Pons (tissue), 1 donor: ENCODE results near the gene SERPINA1.
A peak's percentile ranks its signal among the peaks of the same experiment; 100 is the strongest.
"Not testable (repeated sequence)": the region's sequence is repeated elsewhere in the genome, so short reads cannot be mapped to it uniquely, and the experiment has no call there.

Source experiments
- DNase-seq: peaks from one replicate; pipeline ENCODE4 v3.0.0-alpha.2; 2016; ENCODE audit warnings: low spot score

SERPINA1 gene

DNA sequence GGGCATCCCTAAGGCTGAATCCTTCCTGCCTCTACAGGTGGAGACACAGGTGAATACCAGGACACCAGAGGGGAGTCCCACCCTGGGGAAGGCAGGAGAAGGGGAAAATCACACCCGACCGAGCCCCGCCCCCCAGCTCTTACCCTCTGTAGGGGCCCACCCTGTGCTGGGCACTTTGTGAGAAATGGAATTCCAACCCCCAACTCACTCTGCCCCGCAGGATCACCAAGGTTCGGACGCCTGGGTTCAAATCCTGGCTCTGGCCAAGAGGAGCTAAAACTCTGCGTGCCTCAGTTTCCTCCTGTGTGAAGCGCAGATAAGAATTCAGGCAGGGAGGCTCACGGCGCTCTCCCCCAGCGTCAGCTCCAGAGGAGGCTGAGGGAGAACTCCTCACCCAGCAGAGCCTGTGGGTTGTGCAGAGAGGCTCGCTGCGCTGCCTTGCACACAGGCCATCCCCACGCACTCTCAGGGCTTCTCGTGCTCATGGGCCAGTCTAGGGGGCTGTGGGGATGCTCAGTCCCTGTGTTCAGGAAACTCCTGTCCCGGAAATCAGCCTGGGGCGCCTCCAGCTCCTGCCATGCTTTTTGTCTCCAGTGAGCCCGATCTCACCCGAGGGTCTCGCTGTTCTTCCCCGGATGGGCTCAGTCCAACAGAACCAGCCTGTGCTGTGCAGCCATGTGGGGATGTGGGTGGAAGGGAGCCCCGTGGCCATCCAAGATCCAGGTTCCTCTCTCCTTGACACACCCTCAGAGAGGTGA lies 18.5 kb downstream of the SERPINA1 start:
- not testable (repeated sequence) for DNase-seq

DNA sequence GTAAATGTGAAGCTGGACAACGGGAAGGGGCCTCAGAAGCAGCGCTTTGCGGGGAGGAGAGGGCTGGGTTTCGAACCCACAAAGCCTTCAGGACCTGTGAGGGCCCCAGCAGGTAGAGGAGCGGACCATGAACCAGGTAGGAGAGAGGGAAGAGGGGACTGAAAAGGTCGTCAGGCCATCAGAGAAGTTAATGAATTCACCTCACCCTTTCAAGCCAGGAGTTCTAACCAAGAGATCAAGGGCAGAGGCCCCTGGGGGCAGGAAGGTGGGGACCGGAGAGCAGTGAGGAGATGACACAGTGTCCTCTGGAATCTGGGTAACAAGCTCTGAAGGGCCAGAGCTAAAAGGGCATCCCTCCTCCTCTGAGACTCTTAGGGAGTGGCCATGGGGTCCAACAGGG lies 19.4 kb downstream of the SERPINA1 start:
- no peak for DNase-seq

DNA sequence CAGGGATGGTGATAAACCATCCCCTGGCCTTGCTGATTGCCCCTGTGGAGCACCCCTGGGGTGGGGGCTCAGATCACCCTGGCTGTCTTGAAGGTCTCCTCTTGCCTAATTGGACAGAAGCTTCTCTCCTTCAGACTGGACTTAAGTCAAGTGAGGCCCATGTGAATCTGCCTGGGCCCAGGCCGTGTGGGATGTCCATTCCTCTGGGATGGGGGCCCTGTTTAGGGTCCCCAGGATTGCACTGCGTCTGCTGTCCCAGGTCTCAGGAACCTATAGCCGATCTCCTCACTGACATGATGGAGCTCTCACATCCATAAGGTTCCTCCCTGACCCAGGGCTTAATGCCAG lies 20.2 kb downstream of the SERPINA1 start:
- no peak for DNase-seq

DNA sequence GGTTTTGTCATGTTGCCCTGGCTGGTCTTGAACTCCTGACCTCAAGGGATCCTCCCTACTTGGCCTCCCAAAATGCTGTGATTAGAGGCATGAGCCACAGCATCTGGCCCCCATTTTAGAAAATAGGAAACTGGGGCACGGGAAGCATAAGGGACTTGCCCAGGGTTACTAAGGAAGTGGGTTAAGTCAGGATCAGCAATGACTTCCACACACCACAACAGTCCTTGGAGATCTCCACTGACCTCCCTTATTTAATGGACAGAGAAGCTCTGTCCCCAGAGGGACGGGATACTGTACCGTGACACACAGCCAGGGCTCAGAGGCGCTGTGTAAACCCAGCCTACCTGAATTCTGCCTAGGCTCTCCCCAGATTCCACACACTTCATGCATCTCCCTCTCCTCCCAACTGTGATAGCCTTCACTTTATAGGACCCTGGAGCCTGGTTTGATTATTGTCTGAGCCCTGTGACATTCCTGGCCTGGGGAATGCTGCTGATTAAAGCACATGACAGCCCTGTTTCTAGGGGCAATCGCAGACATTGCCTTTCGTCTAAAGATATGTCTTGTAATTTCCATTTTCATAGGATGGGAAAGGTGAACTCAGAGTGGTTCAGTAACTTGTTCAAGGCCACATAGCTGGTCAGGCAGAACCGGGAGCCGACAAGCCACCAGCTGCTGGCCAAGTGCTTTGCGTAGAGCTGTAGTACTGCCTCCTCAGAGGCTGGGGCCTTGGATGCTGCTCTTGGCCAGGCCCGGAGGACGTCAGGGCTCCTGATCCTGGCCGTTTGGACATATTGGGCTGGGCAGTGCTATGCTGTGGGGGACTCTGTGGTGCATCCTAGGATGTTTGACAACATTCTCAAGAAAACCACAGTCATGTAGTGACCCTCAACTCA lies 20.8 kb downstream of the SERPINA1 start:
- DNase-seq: no peak

GRCh38 chr14:94366146-94366915 lies 22.1 kb downstream of the SERPINA1 start, which contains the start of gene SERPINA2:
SERPINA2 (minus strand) TSS chr14:94366698.
- peak; percentile 20 for DNase-seq

DNA sequence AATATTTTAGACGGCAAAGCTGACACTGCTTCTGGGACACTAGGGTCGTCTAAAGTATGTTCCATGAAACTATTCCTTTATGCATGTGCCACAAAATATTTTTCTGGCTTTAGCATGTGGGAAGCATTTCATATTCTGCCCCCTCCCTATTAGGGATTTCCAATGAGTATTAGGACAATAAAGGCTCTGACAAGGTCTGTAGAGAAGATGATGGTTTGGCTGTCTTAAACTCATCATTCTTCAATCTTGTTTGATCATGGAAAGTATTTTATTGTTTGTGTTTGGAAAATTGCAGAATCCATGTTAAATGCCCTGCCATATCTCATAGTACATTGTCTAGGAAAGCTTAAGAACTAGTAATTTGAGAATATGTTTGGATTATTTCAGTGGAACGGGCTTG lies 22.8 kb downstream of the SERPINA1 start:
- no peak for DNase-seq

DNA sequence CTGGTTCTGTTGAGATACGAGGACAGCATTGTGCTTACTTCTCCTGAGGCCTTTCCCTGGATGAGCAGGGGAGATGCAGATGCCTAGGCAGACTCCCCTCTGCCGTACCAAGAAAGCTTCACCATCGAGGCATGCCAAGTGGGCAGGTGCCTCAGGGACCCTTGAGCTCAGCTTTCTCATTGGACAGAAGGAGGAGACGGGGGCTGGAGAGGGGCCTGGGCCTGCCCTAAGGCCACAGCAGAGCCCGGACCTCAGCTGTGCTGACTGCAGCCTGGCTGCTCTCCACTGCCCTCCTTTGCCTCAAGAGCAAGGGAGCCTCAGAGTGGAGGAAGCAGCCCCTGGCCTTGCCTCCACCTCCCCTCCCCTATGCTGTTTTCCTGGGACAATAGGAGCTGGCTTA lies 23.4 kb downstream of the SERPINA1 start:
- no peak for DNase-seq

- no peak for DNase-seq
These were observed 24.4 kb downstream of the SERPINA1 start for GRCh38 chr14:94364037-94364436.

- DNase-seq: no peak
These were observed 25.2 kb downstream of the SERPINA1 start for GRCh38 chr14:94363151-94363624.

GRCh38 chr14:94362614-94363133 lies 25.7 kb downstream of the SERPINA1 start:
- no peak for DNase-seq

- no peak for DNase-seq
These were observed 26.7 kb downstream of the SERPINA1 start for GRCh38 chr14:94361682-94362081.

- no peak for DNase-seq
These were observed 27.3 kb downstream of the SERPINA1 start for GRCh38 chr14:94360945-94361565.

GRCh38 chr14:94357166-94357565 lies 31.2 kb downstream of the SERPINA1 start:
- DNase-seq: no peak

DNA sequence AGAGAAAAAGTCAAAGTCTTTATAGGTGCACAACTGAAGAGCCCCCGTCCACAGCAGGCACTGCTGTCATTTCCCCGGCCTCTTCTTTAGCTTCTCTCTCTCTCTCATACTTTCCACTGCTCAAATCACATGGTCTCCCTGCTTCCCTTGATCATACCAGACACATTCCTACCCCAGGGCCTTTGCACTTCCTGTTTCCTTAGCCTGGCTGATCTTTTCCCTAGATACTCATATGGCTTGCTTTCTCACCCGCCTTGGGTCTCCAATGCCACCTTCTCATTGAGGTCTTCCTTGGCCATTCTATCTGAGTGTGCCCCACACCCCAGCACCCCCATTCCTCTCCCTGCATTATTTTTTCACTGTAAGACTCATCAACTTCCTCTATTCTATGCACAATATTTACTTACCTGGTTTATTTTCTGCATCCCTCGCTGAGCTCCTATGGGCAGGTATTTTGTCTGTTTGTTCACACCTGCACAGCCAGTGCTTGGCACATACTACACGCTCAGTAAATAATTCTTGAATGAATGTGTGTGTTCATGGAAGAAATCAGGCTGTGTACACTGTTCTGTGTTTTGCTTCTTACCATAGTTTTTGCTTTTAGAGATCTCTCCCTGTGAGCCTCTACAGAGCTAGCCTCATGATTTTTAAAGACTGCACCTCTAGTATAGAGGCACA lies 31.9 kb downstream of the SERPINA1 start:
- no peak for DNase-seq

DNA sequence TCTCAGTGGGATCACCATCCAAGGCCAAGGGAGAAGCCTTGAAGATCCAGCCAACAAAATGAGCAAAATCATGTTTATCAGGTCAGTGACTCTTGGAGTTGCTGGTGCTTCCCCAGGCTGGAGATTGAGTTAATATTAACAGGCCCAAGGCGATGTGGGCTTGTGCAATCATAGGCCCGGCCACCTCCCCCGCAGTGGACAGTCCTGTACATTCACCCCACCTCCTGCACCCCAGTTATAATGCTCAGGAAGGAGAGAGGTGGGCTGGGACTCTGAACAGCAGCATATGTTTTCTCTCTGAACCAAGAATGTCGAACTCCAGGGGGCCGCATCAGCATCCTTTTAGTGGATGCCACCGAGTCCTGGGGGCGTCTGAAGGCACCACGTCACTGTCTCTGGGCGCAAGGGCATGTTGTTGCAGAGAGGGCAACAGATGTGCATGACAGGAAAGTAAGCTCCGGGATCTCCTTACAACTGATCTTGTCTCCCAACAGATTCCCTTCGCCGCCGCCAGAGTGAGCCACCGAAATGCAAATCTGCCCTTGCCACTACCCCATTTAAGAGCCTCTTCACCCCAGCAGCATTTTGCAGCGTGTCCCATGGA lies 33.1 kb downstream of the SERPINA1 start:
- peak; percentile 42 for DNase-seq

- no peak for DNase-seq
These were observed 33.7 kb downstream of the SERPINA1 start for GRCh38 chr14:94354638-94355185.

DNA sequence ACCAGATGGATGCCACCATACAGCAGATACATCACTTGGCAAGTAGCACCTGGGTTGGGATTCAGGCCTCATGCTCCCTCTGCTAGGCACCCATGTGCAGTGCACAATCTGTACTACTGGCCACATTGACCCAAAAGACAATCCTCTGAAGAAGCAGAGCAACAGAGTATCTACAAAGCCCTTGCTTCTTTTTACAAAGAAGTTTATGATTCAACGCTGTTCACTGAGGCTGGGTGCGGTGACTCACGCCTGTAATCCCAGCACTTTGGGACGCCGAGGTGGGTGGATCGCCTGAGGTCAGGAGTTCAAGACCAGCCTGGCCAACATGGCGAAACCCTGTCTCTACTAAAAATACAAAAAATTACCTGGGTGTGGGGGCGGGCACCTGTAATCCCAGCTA lies 34.2 kb downstream of the SERPINA1 start:
- not testable (repeated sequence) for DNase-seq

- no peak for DNase-seq
These were observed 39.1 kb downstream of the SERPINA1 start for GRCh38 chr14:94349276-94349675.

- DNase-seq: no peak
These were observed 39.6 kb downstream of the SERPINA1 start for GRCh38 chr14:94348836-94349235.

GRCh38 chr14:94346841-94347240 lies 41.6 kb downstream of the SERPINA1 start:
- DNase-seq: no peak
